AG09319 (cell line): ENCODE measurements around the gene TXNDC15.
"Not testable (repeated sequence)": the region's sequence is repeated elsewhere in the genome, so short reads cannot be mapped to it uniquely, and the experiment has no call there.

Experiments used
- DNase-seq: peaks from one replicate; pipeline ENCODE4 v3.0.0-alpha.2; 2010; ENCODE audit warnings: low read depth; ENCODE audit errors: extremely low read depth
- CTCF ChIP-seq: IDR thresholded peaks from 2 replicates; pipeline ENCODE4 v1.5.1; 2011; ENCODE audit warnings: low read depth, mild to moderate bottlenecking, inconsistent platforms, low read length, moderate library complexity

Gene TXNDC15

GRCh38 chr5:134857401-134857800 lies 16.8 kb upstream of the TXNDC15 start:
- DNase-seq: no peak
- TF ChIP-seq CTCF: no peak

- no peak for DNase-seq
- no peak for TF ChIP-seq CTCF
Observed at GRCh38 chr5:134864707-134865106, 9.5 kb upstream of the TXNDC15 start.

GRCh38 chr5:134873494-134873893 lies 677 bp upstream of the TXNDC15 start:
- TF ChIP-seq CTCF: no peak
- no peak for DNase-seq

GRCh38 chr5:134874831-134875655 lies 872 bp downstream of the TXNDC15 start:
- no peak for TF ChIP-seq CTCF
- DNase-seq: peak; percentile 57

- no peak for DNase-seq
- TF ChIP-seq CTCF: no peak
Observed at GRCh38 chr5:134877159-134877558, 3.0 kb downstream of the TXNDC15 start.

- no peak for DNase-seq
- TF ChIP-seq CTCF: no peak
Observed at GRCh38 chr5:134878403-134878802, 4.2 kb downstream of the TXNDC15 start.

- TF ChIP-seq CTCF: no peak
- no peak for DNase-seq
Observed at GRCh38 chr5:134879456-134879855, 5.3 kb downstream of the TXNDC15 start.

- not testable (repeated sequence) for DNase-seq
Observed at GRCh38 chr5:134880937-134881336, 6.8 kb downstream of the TXNDC15 start.

- DNase-seq: not testable (repeated sequence)
Observed at GRCh38 chr5:134881711-134882110, 7.5 kb downstream of the TXNDC15 start.
